GM19351 (cell line): ENCODE data around the gene SCAI.
A peak's percentile ranks its signal among the peaks of the same experiment; 100 is the strongest.
"Not testable (repeated sequence)": the region's sequence is repeated elsewhere in the genome, so short reads cannot be mapped to it uniquely, and the experiment has no call there.

Source experiments
- ATAC-seq: cut with Tn5 transposase; IDR thresholded peaks from one replicate; pipeline ENCODE4 v1.9.1; 2021; ENCODE audit warnings: mild to moderate bottlenecking, moderate library complexity; ENCODE audit not compliant: unreplicated experiment

SCAI gene

GRCh38 chr9:125150349-125151245, 7.3 kb upstream of the SCAI start:
- ATAC-seq, result no peak

- no peak for ATAC-seq
Measured at GRCh38 chr9:125147401-125147951, 4.1 kb upstream of the SCAI start.

- ATAC-seq, result no peak
Measured at GRCh38 chr9:125146247-125146646, 2.9 kb upstream of the SCAI start.

- no peak for ATAC-seq
Measured at GRCh38 chr9:125145425-125145824, 2.1 kb upstream of the SCAI start.

GRCh38 chr9:125142560-125143376, 560 bp downstream of the SCAI start:
- ATAC-seq, result peak; percentile 25

- no peak for ATAC-seq
Measured at GRCh38 chr9:125141751-125142150, 1.6 kb downstream of the SCAI start.

GRCh38 chr9:125141251-125141650, 2.1 kb downstream of the SCAI start:
- ATAC-seq, result no peak

- no peak for ATAC-seq
Measured at GRCh38 chr9:125140576-125140975, 2.8 kb downstream of the SCAI start.

- no peak for ATAC-seq
Measured at GRCh38 chr9:125137200-125137599, 6.1 kb downstream of the SCAI start.

- ATAC-seq, result no peak
Measured at GRCh38 chr9:125134976-125135375, 8.4 kb downstream of the SCAI start.

GRCh38 chr9:125133403-125134329, 9.7 kb downstream of the SCAI start:
- no peak for ATAC-seq

GRCh38 chr9:125131778-125132177, 11.6 kb downstream of the SCAI start:
- no peak for ATAC-seq

GRCh38 chr9:125126019-125126746, 17.1 kb downstream of the SCAI start:
- peak; percentile 94 for ATAC-seq

GRCh38 chr9:125125523-125125922, 17.8 kb downstream of the SCAI start:
- no peak for ATAC-seq

- no peak for ATAC-seq
Measured at GRCh38 chr9:125121146-125121545, 22.2 kb downstream of the SCAI start.

GRCh38 chr9:125119643-125120286, 23.6 kb downstream of the SCAI start:
- no peak for ATAC-seq

- not testable (repeated sequence) for ATAC-seq
Measured at GRCh38 chr9:125118696-125119095, 24.6 kb downstream of the SCAI start.

- not testable (repeated sequence) for ATAC-seq
Measured at GRCh38 chr9:125114503-125114902, 28.8 kb downstream of the SCAI start.

- ATAC-seq, result no peak
Measured at GRCh38 chr9:125110464-125110863, 32.9 kb downstream of the SCAI start.
